HFF-Myc (cell line): ENCODE data around the gene HSPB7.

ENCODE experiments used
- DNase-seq: peaks from one replicate; pipeline ENCODE4 v3.0.0-alpha.2; 2011; ENCODE audit warnings: low read depth; ENCODE audit errors: extremely low read depth
- H3K4me3 ChIP-seq: replicated peaks from 2 replicates; pipeline ENCODE4 v1.5.1; 2011; ENCODE audit warnings: low read depth, mild to moderate bottlenecking, control low read depth, low read length
- CTCF ChIP-seq: IDR thresholded peaks from 2 replicates; pipeline ENCODE4 v1.5.1; 2012; ENCODE audit warnings: mild to moderate bottlenecking, low read depth, low read length, control low read depth; ENCODE audit errors: missing control alignments

HSPB7 gene

GRCh38 chr1:16014509-16015482, 3.0 kb downstream of the HSPB7 start:
- no peak for TF ChIP-seq CTCF
- H3K4me3 ChIP-seq = no peak overlapping the region
- DNase-seq = no peak

GRCh38 chr1:16013908-16014258, 4.0 kb downstream of the HSPB7 start:
- DNase-seq = no peak
- TF ChIP-seq CTCF = no peak
- no peak overlapping the region for H3K4me3 ChIP-seq

GRCh38 chr1:16013220-16013907, 4.5 kb downstream of the HSPB7 start:
- TF ChIP-seq CTCF = no peak
- H3K4me3 ChIP-seq = 0 out of 2 replicates have a peak overlapping the region, but pooled peaks have one; percentile 1
- DNase-seq = no peak

- H3K4me3 ChIP-seq = 0 out of 2 replicates have a peak overlapping the region, but pooled peaks have one; percentile 1
- TF ChIP-seq CTCF = no peak
- DNase-seq = no peak
Observed at GRCh38 chr1:16012590-16013219, 5.1 kb downstream of the HSPB7 start.

GRCh38 chr1:16011936-16012589, 5.8 kb downstream of the HSPB7 start:
- DNase-seq = no peak
- H3K4me3 ChIP-seq = no peak overlapping the region
- no peak for TF ChIP-seq CTCF

- no peak for DNase-seq
- H3K4me3 ChIP-seq = no peak overlapping the region
- no peak for TF ChIP-seq CTCF
Observed at GRCh38 chr1:16010837-16011236, 7.0 kb downstream of the HSPB7 start.
